SH-SY5Y (cell line): ENCODE results near the gene FOXP1.

Experiments used
- GATA2 ChIP-seq: IDR thresholded peaks from 2 replicates; pipeline ENCODE4 v1.6.1; 2011; ENCODE audit warnings: mild to moderate bottlenecking, low read depth, low read length
- GATA3 ChIP-seq: IDR thresholded peaks from 2 replicates; pipeline ENCODE4 v1.6.1; 2011; ENCODE audit warnings: low read depth, mild to moderate bottlenecking, low read length, moderate library complexity

The FOXP1 gene

GRCh38 chr3:71117572-71118247 lies 465.8 kb downstream of the FOXP1 start:
- TF ChIP-seq GATA3 = no peak
- no peak for TF ChIP-seq GATA2

GRCh38 chr3:71114610-71115009 lies 468.9 kb downstream of the FOXP1 start:
- TF ChIP-seq GATA3 (no peak), GATA2 (no peak)

- TF ChIP-seq GATA3 (no peak), GATA2 (no peak)
These were observed 471.0 kb downstream of the FOXP1 start for GRCh38 chr3:71112576-71112975.

DNA sequence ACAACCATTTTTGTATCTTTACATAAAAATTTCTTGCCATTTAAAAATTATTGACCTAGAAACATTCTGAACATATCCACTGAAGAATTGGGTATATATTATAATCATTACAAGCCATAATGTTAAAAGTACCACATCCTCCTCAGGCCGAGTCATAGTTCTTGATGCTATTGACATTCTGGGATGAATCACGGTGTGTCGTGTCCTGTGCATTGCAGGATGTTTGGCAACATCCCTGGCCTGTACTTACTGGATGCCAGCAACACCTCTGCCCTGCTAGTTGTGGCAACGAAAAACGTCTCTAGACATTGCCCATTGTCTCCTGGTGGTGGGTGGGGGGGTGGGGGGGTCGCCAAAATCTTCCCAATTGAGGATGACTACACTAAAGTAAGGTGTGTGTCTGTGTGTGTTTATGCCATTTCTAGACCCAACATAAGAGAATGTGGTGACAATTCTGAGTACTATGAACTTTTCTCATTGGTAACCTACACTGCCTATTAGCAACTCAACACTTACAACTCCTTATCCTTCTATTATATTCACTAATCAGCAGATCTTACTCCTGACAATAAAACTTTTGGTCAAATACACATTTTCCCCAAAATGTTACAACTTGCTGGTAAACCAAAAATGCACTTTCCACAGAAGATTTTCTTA lies 471.6 kb downstream of the FOXP1 start:
- TF ChIP-seq GATA2 = no peak
- TF ChIP-seq GATA3 = no peak

- no peak for TF ChIP-seq GATA2
- TF ChIP-seq GATA3 = no peak
These were observed 472.9 kb downstream of the FOXP1 start for GRCh38 chr3:71110385-71111222.

GRCh38 chr3:71109977-71110285 lies 473.6 kb downstream of the FOXP1 start:
- TF ChIP-seq GATA3 (no peak), GATA2 (no peak)

DNA sequence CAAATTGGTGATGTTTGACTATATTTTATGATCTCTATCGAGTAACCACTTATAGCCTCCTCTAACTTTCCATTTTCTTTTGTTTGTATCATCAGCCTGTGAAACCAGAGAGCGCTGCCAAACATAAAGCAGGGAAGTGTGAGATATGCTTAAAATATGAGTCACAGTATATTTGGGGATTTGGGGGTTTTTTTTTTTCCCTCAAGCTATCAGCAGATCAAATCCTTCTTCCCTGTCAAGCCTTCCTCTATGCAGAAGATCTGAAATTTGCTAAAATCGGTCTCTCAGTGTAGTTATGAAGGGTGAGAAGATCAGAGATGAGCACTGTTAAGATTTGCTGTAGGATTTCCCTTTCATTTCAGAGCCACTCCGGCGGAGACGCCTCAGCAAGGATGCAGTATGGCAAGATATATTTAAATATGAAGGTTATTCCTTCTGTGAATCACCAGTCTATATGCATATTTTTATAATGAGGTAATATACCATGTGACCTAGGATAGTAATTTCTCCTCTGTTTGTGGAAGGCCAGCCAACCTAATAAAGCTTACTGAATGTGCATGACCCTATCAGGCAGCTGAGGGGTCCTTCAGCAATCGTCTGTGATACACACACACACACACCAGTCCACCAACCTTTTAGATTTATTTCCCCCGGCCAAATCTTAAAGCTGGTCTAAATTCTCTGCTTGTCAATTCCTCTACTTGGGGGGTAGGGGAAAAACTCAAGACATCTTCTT lies 474.1 kb downstream of the FOXP1 start:
- TF ChIP-seq GATA3 (no peak), GATA2 (no peak)

GRCh38 chr3:71107926-71108325 lies 475.6 kb downstream of the FOXP1 start:
- no peak for TF ChIP-seq GATA3
- TF ChIP-seq GATA2 = no peak

- no peak for TF ChIP-seq GATA3
- no peak for TF ChIP-seq GATA2
These were observed 478.6 kb downstream of the FOXP1 start for GRCh38 chr3:71104976-71105375.

GRCh38 chr3:71104556-71104955 lies 479.0 kb downstream of the FOXP1 start:
- no peak for TF ChIP-seq GATA2
- no peak for TF ChIP-seq GATA3

DNA sequence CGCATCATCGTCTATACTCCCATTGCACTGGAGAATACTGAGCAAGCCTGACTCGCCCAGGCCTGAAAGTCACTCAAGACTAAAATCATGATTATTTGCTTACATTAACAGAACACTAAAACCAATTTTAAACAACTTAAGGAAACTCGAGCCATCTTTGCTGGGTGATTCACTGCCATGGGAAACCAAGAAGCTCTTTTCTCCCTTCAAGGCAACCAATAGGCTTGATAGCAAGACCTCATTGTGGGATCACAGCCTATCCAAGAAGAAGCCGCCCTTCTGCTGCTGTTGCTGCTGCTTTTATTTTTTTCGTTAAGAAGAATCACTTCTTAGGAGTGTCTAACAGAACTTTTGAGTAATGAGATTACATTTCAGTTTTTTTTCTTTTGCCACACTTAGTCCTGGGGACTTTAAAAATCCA lies 479.4 kb downstream of the FOXP1 start:
- TF ChIP-seq GATA2 (no peak), GATA3 (no peak)

GRCh38 chr3:71103430-71103921 lies 480.1 kb downstream of the FOXP1 start:
- TF ChIP-seq GATA3 = no peak
- TF ChIP-seq GATA2 = peak; percentile 22; the same call in 1 of the 2 replicates

- no peak for TF ChIP-seq GATA2
- TF ChIP-seq GATA3 = no peak
These were observed 481.2 kb downstream of the FOXP1 start for GRCh38 chr3:71102111-71102983.

GRCh38 chr3:71101626-71102025 lies 481.9 kb downstream of the FOXP1 start:
- no peak for TF ChIP-seq GATA3
- no peak for TF ChIP-seq GATA2
